ENCODE measurements around the gene MAP3K5. TPM values are rescaled to one million over a fixed set of nuclear protein-coding genes. Genes with fewer than 3 reads are reported as not detected.

The MAP3K5 gene
- total RNA-seq, 1 donor from 2014 or later, result 31.2 TPM

DNA sequence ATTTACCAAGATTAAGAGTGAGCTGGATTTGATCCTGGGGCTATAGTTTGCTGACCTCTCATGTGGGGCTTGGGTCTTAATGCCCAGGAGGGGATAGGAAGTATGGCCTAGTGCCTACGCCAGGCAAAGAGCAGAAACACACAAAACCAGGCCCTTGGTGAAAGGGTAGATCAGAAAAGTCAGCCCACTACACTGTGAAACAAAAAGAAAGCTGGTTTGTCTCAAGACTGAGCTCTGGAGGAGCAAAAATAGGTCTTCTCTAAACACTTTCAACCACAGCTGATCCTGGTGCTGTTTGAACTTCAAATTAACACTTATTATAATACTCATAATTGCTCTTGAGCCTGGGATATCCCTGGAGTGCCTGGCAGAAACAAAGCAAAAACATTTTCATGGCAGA, 167.0 kb downstream of the MAP3K5 start:
- no peak for DNase-seq (ENCODE audit: extremely low spot score in 2 of 2)
- H3K4me1 ChIP-seq, result no peaks in the 10 kb centered on the region
- no peak for TF ChIP-seq POLR2A (IDR thresholded peaks at IDR 0.05)
- TF ChIP-seq POLR2AphosphoS5 (IDR thresholded peaks at IDR 0.05; ENCODE audit: insufficient read depth in 1 of 2, low read depth in 1 of 2), result no peak
- TF ChIP-seq, protein P1, sequence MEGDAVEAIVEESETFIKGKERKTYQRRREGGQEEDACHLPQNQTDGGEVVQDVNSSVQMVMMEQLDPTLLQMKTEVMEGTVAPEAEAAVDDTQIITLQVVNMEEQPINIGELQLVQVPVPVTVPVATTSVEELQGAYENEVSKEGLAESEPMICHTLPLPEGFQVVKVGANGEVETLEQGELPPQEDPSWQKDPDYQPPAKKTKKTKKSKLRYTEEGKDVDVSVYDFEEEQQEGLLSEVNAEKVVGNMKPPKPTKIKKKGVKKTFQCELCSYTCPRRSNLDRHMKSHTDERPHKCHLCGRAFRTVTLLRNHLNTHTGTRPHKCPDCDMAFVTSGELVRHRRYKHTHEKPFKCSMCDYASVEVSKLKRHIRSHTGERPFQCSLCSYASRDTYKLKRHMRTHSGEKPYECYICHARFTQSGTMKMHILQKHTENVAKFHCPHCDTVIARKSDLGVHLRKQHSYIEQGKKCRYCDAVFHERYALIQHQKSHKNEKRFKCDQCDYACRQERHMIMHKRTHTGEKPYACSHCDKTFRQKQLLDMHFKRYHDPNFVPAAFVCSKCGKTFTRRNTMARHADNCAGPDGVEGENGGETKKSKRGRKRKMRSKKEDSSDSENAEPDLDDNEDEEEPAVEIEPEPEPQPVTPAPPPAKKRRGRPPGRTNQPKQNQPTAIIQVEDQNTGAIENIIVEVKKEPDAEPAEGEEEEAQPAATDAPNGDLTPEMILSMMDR (IDR thresholded peaks at IDR 0.05), result no peak
- intact Hi-C loops (cut with DNase I), result no loop called here
- H3K9me3 ChIP-seq, result no peaks in the 10 kb centered on the region
- no peaks in the 10 kb centered on the region for H3K36me3 ChIP-seq
- H3K27me3 ChIP-seq, result no peaks in the 10 kb centered on the region
- no peak overlapping the region for H3K4me3 ChIP-seq
- H3K27ac ChIP-seq, result no peak overlapping the region

DNA sequence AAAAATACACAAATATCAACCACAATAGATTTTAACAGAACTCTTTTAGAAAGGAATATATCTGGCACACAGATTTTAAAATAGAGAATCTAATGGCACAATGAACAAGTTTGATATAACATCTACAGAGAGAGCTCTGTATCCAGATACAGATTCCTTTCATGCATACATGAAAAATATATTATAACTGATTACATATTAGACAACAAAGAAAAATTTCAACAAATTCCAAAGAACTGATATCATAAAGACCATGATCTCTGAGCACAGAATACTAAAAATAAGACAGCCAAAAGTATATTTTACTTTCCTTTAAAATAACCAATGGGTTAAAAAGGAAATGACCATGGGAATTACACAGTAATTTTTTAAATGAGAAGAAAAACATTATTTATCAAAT, 167.9 kb downstream of the MAP3K5 start:
- H3K4me3 ChIP-seq, result no peak overlapping the region
- no peaks in the 10 kb centered on the region for H3K27me3 ChIP-seq
- peaks cover 0 to 5% of the 10 kb centered on the region in 2 donors for H3K36me3 ChIP-seq
- H3K4me1 ChIP-seq, result no peaks in the 10 kb centered on the region
- intact Hi-C loops (cut with DNase I), result no loop called here
- no peak overlapping the region for H3K27ac ChIP-seq
- TF ChIP-seq, protein P1 (IDR thresholded peaks at IDR 0.05), result no peak
- H3K9me3 ChIP-seq, result no peaks in the 10 kb centered on the region
- DNase-seq (ENCODE audit: extremely low spot score in 2 of 2), result no peak

- intact Hi-C loops (cut with DNase I), result no loop called here
These were observed 174.2 kb downstream of the MAP3K5 start for GRCh38 chr6:136618086-136618485.

DNA sequence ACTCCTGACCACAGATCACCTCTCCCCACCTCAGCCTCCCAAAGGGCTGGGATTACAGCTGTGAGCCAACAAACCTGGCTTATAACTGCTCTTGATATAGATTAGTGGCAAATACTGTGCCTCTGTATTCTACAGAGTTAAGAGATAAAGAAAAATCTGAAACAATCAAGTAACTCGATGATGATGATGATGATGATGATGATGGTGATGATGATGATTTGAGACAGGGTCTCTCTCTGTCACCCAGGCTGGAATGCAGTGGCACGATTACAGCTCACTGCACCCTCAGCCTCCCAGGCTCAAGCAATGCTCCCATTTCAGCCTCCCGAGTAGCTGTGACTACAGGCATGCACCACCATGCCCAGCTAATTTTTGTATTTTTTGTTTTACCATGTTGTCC, 175.8 kb downstream of the MAP3K5 start:
- DNase-seq (ENCODE audit: extremely low spot score in 2 of 2), result no peak
- Histone ChIP-seq H3K4me1 (no peaks in the 10 kb centered on the region), H3K36me3 (peaks cover 0 to 5% of the 10 kb centered on the region in 2 donors), H3K27ac (no peak overlapping the region), H3K4me3 (no peak overlapping the region), H3K9me3 (no peaks in the 10 kb centered on the region), H3K27me3 (no peaks in the 10 kb centered on the region)
- TF ChIP-seq POLR2A (IDR thresholded peaks at IDR 0.05) (no peak), POLR2AphosphoS5 (IDR thresholded peaks at IDR 0.05; ENCODE audit: insufficient read depth in 1 of 2, low read depth in 1 of 2) (no peak)
- TF ChIP-seq, protein P1 (IDR thresholded peaks at IDR 0.05), result no peak
- intact Hi-C loops (cut with DNase I), result no loop called here

More at GRCh38 chr6:136618086-136618485, 174.2 kb downstream of the MAP3K5 start:
- no peaks in the 10 kb centered on the region for H3K9me3 ChIP-seq
- no peak for DNase-seq (ENCODE audit: extremely low spot score in 2 of 2)
- no peak overlapping the region for H3K4me3 ChIP-seq
- no peak for TF ChIP-seq POLR2AphosphoS5 (IDR thresholded peaks at IDR 0.05; ENCODE audit: insufficient read depth in 1 of 2, low read depth in 1 of 2)
- no peak for TF ChIP-seq POLR2A (IDR thresholded peaks at IDR 0.05)
- TF ChIP-seq, protein P1 (IDR thresholded peaks at IDR 0.05), result no peak
- no peaks in the 10 kb centered on the region for H3K4me1 ChIP-seq
- H3K36me3 ChIP-seq, result peaks cover 0 to 5% of the 10 kb centered on the region in 2 donors
- no peak overlapping the region for H3K27ac ChIP-seq
- H3K27me3 ChIP-seq, result no peaks in the 10 kb centered on the region

GRCh38 chr6:136614994-136615393, 177.3 kb downstream of the MAP3K5 start:
- H3K4me3 ChIP-seq, result no peak overlapping the region
- no peaks in the 10 kb centered on the region for H3K27me3 ChIP-seq
- H3K36me3 ChIP-seq, result peaks cover 0 to 4% of the 10 kb centered on the region in 2 donors
- DNase-seq (ENCODE audit: extremely low spot score in 2 of 2), result no peak
- no peaks in the 10 kb centered on the region for H3K9me3 ChIP-seq
- TF ChIP-seq, protein P1 (IDR thresholded peaks at IDR 0.05), result no peak
- TF ChIP-seq POLR2AphosphoS5 (IDR thresholded peaks at IDR 0.05; ENCODE audit: insufficient read depth in 1 of 2, low read depth in 1 of 2), result no peak
- no peak for TF ChIP-seq POLR2A (IDR thresholded peaks at IDR 0.05)
- H3K27ac ChIP-seq, result no peak overlapping the region
- intact Hi-C loops (cut with DNase I), result no loop called here
- peaks cover 6% of the 10 kb centered on the region for H3K4me1 ChIP-seq

All from vagina (tissue), 2 donors.